ENCODE results near the gene GNGT2.

The GNGT2 gene

DNA sequence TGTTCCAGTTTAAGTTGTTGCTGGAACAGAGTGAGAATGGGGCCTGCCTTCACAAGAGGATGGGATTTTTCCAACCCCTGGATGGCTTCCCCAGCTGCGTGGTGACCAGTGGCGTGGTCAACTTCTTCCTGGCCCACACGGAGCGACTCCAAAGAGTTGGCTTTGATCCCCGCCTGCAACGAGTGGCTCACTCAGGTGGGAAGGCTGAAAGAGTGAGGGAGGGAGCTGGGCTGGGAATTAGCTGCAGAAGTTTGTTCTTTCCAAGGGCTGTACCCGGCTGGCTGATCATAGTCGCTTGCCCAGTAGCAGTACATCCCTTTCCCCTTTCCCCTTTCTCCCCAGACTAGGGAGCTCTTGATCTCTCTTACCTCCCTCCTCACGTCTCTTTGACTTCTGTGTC is 41.7 kb downstream of the GNGT2 start:
- TF ChIP-seq, protein P1, sequence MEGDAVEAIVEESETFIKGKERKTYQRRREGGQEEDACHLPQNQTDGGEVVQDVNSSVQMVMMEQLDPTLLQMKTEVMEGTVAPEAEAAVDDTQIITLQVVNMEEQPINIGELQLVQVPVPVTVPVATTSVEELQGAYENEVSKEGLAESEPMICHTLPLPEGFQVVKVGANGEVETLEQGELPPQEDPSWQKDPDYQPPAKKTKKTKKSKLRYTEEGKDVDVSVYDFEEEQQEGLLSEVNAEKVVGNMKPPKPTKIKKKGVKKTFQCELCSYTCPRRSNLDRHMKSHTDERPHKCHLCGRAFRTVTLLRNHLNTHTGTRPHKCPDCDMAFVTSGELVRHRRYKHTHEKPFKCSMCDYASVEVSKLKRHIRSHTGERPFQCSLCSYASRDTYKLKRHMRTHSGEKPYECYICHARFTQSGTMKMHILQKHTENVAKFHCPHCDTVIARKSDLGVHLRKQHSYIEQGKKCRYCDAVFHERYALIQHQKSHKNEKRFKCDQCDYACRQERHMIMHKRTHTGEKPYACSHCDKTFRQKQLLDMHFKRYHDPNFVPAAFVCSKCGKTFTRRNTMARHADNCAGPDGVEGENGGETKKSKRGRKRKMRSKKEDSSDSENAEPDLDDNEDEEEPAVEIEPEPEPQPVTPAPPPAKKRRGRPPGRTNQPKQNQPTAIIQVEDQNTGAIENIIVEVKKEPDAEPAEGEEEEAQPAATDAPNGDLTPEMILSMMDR (IDR thresholded peaks at IDR 0.05; ENCODE audit: control extremely low read depth, extremely low read depth, low read depth, missing control alignments), result no peak
- POLR2A ChIA-PET, result no interaction called here
- CTCF ChIA-PET, result interaction anchor here (3.1 kb wide), 1 partner anchor 12 kb away, joined by 18 read pairs; no protein-coding TSS in a partner anchor
- DNase-seq (ENCODE audit: extremely low spot score), result no peak

DNA sequence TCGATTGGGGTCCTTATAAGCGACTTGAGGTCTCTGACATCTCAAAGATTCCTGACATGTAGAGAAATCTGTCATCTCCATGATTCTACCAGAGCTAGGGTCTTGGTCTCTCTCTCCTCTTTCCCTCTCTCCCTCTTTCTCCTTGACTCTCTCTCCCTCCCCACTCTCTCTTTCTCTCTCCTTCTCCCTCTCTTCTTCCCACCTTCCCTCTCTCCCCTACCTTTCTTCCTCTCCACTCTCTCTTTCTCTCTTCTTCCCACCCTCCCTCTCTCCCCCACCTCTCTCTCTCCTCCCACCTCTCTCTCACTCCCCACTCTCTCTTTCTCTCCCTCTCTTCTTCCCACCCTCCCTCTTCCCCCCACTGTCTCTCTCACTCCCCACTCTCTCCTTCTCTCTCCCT is 45.2 kb downstream of the GNGT2 start:
- ChIA-PET CTCF (no interaction called here), POLR2A (no interaction called here)
- TF ChIP-seq, protein P1 (IDR thresholded peaks at IDR 0.05; ENCODE audit: control extremely low read depth, extremely low read depth, low read depth, missing control alignments), result no peak
- no peak for DNase-seq (ENCODE audit: extremely low spot score)

DNA sequence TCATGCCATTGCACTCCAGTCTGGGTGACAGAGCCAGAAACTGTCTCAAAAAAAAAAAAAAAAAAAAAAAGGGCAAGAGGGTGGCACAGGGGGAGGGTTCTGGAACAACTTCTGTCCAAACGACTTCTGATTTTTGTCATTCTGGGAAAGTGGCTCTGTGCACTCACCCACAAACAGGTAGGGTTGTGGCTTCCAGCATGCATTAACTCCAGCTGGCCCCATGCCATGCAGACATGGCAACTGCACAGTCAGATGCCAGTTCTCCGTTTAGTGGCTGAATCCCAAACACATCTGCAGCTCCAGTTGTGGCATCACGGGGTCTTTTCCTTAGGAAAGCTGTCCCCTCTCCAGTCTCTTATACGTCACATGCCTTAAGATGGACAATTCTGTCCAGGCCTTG is 47.5 kb downstream of the GNGT2 start:
- TF ChIP-seq, protein P1 (IDR thresholded peaks at IDR 0.05; ENCODE audit: control extremely low read depth, extremely low read depth, low read depth, missing control alignments), result no peak
- ChIA-PET POLR2A (no interaction called here), CTCF (interaction anchor here (1.6 kb wide), 1 partner anchor 17 kb away, joined by 5 read pairs; no protein-coding TSS in a partner anchor)
- no peak for DNase-seq (ENCODE audit: extremely low spot score)

DNA sequence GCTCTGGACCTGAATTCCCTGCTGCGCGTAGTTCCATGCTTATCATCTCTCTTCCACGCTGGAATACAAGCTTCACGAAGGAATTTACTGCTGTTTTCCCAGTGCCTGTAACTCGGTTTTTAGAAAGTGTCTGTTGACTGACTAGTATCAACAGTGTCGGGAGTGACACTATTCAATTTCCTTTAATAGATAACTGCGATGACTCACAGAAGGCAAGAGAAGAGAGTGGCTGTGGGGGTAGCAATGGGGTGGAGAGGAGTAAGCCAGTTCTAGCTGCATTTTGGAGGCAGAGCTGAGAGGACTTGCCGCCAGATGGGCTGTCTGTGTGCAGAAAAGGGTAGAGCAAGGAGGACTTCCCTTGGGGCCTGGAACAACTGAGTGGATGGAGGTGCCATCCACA is 52.6 kb downstream of the GNGT2 start:
- ChIA-PET CTCF (interaction anchor here (1.2 kb wide), 1 partner anchor 69 kb away, joined by 6 read pairs; no protein-coding TSS in a partner anchor), POLR2A (no interaction called here)
- TF ChIP-seq, protein P1 (IDR thresholded peaks at IDR 0.05; ENCODE audit: control extremely low read depth, extremely low read depth, low read depth, missing control alignments), result no peak
- no peak for DNase-seq (ENCODE audit: extremely low spot score)

DNA sequence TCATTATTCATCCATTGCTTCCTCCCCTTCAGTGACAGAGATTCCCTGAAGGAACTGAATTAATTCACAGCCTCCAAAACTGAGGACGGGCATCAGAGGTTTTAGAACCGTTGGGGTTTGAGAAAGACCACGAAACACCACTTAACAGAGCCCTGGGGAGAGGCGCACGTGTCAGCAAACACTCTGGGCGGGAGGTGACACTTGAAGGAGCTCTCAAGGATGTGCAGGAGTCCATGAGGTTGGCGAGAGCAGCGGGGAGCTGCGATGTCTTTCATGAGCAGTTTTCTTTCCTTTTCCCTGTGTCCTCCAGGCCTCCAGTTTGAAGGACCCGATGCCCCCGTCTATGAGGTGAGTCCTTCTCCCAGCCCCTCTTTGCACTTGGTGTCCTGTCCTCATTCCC is 54.1 kb downstream of the GNGT2 start:
- CTCF ChIA-PET, result no interaction called here
- POLR2A ChIA-PET, result no interaction called here
- no peak for DNase-seq (ENCODE audit: extremely low spot score)
- TF ChIP-seq, protein P1 (IDR thresholded peaks at IDR 0.05; ENCODE audit: control extremely low read depth, extremely low read depth, low read depth, missing control alignments), result no peak
